Esophagus muscularis mucosa (tissue), 4 donors: Measurements from ENCODE around the gene NDUFS8. TPM values are rescaled to one million over a fixed set of nuclear protein-coding genes. Genes with fewer than 3 reads are reported as not detected.

Source experiments
- DNase-seq: peaks from one replicate; pipeline ENCODE4 v3.0.0-alpha.2; 2017; ENCODE audit errors: extremely low spot score
- H3K27ac ChIP-seq, 4 donors: fragments of 200-600 bp; sonication (generic); replicated peaks in 1 of 4; 1 replicate in 3 of 4; 2 replicates in 1 of 4; pipeline ENCODE4 v1.5.1; 2016 to 2019; ENCODE audit warnings: mild to moderate bottlenecking in 1 of 4
- H3K27me3 ChIP-seq, 4 donors: fragments of 200-600 bp; sonication (generic); one replicate each; pipeline versions ENCODE4 v1.5.1 to v1.6.0; 2016 to 2019
- H3K36me3 ChIP-seq, 4 donors: fragments of 200-600 bp; sonication (generic); one replicate each; pipeline ENCODE4 v1.5.1; 2016 to 2019
- H3K4me1 ChIP-seq, 4 donors: fragments of 200-600 bp; sonication (generic); one replicate each; pipeline ENCODE4 v1.5.1; 2016 to 2019
- H3K4me3 ChIP-seq, 4 donors: fragments of 200-600 bp; sonication (generic); 1 replicate in 2 of 4; 2 replicates in 2 of 4; pipeline ENCODE4 v1.5.1; 2016 to 2019; ENCODE audit warnings: mild to moderate bottlenecking in 4 of 4, moderate library complexity in 1 of 4
- H3K9me3 ChIP-seq, 4 donors: fragments of 200-600 bp; sonication (generic); 1 replicate in 3 of 4; 2 replicates in 1 of 4; pipeline ENCODE4 v1.5.1; 2016 to 2019
- EP300 ChIP-seq: sonication (generic); formaldehyde crosslinking; IDR thresholded peaks from one replicate; pipeline ENCODE4 v1.6.1; 2017; ENCODE audit warnings: antibody characterized with exemption
- POLR2A ChIP-seq: fragments of 450-650 bp; IDR thresholded peaks from one replicate; pipeline ENCODE4 v1.6.1; 2017; ENCODE audit warnings: antibody characterized with exemption, moderate library complexity, mild to moderate bottlenecking, low read depth
- POLR2AphosphoS5 ChIP-seq, 2 donors: sonication (generic); formaldehyde crosslinking; IDR thresholded peaks; one replicate each; pipeline ENCODE4 v1.6.1; 2017; ENCODE audit warnings: antibody characterized with exemption in 2 of 2
- WGBS: methylation state at CpG from one replicate; pipeline ENCODE4 v1.1.5; 2018; 5-methylcytosine and 5-hydroxymethylcytosine counted together
- intact Hi-C: fragments of 100-400 bp; cut with DNase I; formaldehyde crosslinking; loops from one replicate; pipeline ENCODE4 v1.15.1; 2023
- total RNA-seq, 4 donors: library from RNA; depleted of rRNA; stranded (reverse); fragments of >200 nt; gene quantifications; one replicate each; pipeline versions ENCODE4 v1.1.0 to v1.2.1, GENCODE V29; 2016
- TF ChIP-seq, protein P1 (sequence below), 3 experiments: fragments of 200-600 bp in 2 of 3; fragments of 450-650 bp in 1 of 3; sonication (generic) in 2 of 3; IDR thresholded peaks; one replicate each; pipeline ENCODE4 v1.5.1; 2017 to 2019; ENCODE audit warnings: antibody characterized with exemption in 3 of 3, mild to moderate bottlenecking in 2 of 3, moderate library complexity in 1 of 3

NDUFS8 gene
- total RNA-seq, 4 donors from 2014 or later: 178 to 271 (median 198) TPM

DNA sequence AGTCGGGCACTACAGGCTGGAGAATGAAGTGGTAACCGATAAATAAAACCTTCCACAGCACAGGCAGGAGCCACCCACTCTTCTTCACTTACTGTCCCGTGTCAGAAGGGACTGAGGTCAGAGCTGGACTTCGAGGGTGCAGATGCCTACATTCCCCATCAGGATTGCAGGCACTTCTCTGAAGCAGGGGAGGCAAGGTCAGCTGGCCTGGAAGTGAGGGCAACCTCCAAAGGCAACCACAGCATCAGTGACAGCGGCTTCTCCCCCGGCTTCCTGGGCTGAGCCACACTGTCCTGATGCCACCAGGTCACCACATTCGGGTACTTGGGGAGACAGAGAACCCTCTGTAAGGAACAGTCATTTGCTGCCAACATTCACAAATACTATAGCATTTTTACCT is 31.0 kb downstream of the NDUFS8 start:
- no peak overlapping the region for H3K27ac ChIP-seq
- no peak overlapping the region for H3K4me3 ChIP-seq
- H3K9me3 ChIP-seq: no peaks in the 10 kb centered on the region
- peaks cover 35 to 88% (median 69%) of the 10 kb centered on the region in 4 donors for H3K36me3 ChIP-seq
- intact Hi-C loops: no loop called here
- 92% methylated on average over 7 of the region's 7 CpGs for WGBS
- DNase-seq: no peak
- TF ChIP-seq EP300 (no peak), POLR2A (no peak), POLR2AphosphoS5 (IDR thresholded peaks at IDR 0.05) (no peak)
- TF ChIP-seq, protein P1, sequence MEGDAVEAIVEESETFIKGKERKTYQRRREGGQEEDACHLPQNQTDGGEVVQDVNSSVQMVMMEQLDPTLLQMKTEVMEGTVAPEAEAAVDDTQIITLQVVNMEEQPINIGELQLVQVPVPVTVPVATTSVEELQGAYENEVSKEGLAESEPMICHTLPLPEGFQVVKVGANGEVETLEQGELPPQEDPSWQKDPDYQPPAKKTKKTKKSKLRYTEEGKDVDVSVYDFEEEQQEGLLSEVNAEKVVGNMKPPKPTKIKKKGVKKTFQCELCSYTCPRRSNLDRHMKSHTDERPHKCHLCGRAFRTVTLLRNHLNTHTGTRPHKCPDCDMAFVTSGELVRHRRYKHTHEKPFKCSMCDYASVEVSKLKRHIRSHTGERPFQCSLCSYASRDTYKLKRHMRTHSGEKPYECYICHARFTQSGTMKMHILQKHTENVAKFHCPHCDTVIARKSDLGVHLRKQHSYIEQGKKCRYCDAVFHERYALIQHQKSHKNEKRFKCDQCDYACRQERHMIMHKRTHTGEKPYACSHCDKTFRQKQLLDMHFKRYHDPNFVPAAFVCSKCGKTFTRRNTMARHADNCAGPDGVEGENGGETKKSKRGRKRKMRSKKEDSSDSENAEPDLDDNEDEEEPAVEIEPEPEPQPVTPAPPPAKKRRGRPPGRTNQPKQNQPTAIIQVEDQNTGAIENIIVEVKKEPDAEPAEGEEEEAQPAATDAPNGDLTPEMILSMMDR (IDR thresholded peaks at IDR 0.05): no peak
- H3K4me1 ChIP-seq: no peaks in the 10 kb centered on the region
- H3K27me3 ChIP-seq: no peaks in the 10 kb centered on the region

DNA sequence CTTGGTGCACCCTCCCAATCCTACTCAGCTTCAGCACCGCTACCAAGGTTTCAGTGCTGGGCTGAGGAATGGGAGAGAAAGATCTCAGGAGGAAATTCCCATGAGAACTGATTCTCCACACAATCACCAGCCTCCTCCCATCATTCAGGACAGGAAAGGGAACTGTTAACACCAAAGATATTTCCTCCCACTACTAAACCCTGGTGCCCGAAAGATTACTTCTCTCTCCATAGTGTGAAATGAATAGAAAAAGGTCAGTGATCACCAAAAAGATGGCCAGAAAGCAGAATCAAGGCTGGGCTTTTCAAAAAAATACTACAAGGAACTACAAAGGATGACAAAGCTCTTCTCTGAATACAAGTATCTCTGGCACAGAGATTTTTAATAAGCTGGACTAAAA is 34.4 kb downstream of the NDUFS8 start:
- Histone ChIP-seq H3K4me3 (no peak overlapping the region), H3K27me3 (no peaks in the 10 kb centered on the region), H3K27ac (no peak overlapping the region), H3K4me1 (no peaks in the 10 kb centered on the region), H3K36me3 (peaks cover 57 to 97% (median 91%) of the 10 kb centered on the region in 4 donors), H3K9me3 (no peaks in the 10 kb centered on the region)
- TF ChIP-seq, protein P1 (IDR thresholded peaks at IDR 0.05): no peak
- no peak for TF ChIP-seq EP300
- no peak for TF ChIP-seq POLR2AphosphoS5 (IDR thresholded peaks at IDR 0.05)
- TF ChIP-seq POLR2A: no peak
- 82% methylated on average over 2 of the region's 2 CpGs for WGBS
- intact Hi-C loops: no loop called here
- no peak for DNase-seq

DNA sequence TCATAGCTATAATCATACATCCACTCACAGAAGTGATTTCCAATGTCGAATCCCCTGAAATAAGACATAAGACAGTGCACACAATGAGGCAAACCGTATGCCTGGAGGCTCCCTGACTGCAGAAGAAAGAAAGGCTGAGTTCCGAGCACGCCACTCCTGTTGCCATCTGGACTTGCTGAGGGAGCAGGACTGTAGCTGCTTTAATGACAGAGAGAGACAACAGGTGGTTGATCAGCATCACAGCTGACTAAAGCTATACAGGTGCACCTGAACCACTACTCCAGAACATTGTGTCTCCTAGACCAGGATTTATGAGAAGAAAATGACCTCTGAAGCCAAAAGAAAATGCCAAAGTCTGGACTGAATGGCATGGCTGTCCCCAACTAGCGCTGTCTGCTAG is 35.4 kb downstream of the NDUFS8 start:
- 90% methylated on average over 5 of the region's 5 CpGs for WGBS
- no peaks in the 10 kb centered on the region for H3K4me1 ChIP-seq

DNA sequence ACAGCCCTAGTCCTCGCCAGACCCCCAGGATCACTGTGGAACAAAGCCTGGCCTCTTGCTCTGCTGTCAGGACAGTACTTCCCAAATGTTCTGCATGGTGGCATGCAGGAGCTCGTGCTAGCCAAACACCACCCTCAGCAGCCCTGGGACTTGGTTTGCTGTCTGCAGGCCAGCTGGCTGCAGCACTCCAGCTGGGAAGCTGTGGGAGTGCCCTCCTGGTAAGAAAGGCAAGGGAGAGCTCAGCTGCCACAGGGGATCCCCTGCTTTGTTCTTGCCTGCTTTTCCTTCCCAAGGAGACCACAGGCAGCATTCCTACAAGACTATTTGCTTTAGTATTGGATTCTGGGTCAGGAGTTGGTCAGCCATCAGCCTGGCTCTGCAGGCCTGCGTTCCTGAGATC is 36.3 kb downstream of the NDUFS8 start:
- no peak overlapping the region for H3K4me3 ChIP-seq
- TF ChIP-seq, protein P1 (IDR thresholded peaks at IDR 0.05): no peak
- TF ChIP-seq EP300: no peak
- WGBS: 82% methylated on average over 2 of the region's 3 CpGs
- no peaks in the 10 kb centered on the region for H3K27me3 ChIP-seq
- H3K27ac ChIP-seq: no peak overlapping the region
- H3K4me1 ChIP-seq: no peaks in the 10 kb centered on the region
- DNase-seq: no peak
- peaks cover 57 to 99% (median 96%) of the 10 kb centered on the region in 4 donors for H3K36me3 ChIP-seq
- no peaks in the 10 kb centered on the region for H3K9me3 ChIP-seq
- intact Hi-C loops: no loop called here

More for the DNA sequence above, 35.4 kb downstream of the NDUFS8 start:
- Histone ChIP-seq H3K4me3 (no peak overlapping the region), H3K27me3 (no peaks in the 10 kb centered on the region), H3K9me3 (no peaks in the 10 kb centered on the region), H3K36me3 (peaks cover 63 to 98% (median 95%) of the 10 kb centered on the region in 4 donors), H3K27ac (no peak overlapping the region)
- DNase-seq: no peak
- intact Hi-C loops: no loop called here
- TF ChIP-seq POLR2AphosphoS5 (IDR thresholded peaks at IDR 0.05) (no peak), POLR2A (no peak), EP300 (no peak)
- TF ChIP-seq, protein P1 (IDR thresholded peaks at IDR 0.05): no peak

DNA sequence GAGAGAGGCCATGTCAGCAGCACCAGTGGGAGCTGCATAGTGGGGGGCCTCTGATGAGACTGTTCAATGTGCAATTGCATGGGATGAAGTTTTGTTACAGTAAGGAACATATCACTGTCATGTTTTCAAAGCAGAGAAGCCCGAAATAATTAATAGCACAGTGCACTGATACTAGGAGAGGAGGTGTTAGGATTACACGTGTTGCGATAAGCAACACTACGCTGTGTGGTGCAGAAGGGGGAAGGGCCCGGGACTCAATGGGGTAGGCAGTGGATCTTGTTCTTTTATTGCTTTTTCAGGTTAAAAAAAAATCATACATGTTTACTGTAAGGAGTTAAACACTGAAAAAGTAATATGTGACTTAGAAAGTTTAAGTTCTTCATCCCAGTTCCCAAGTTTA is 37.5 kb downstream of the NDUFS8 start:
- intact Hi-C loops: no loop called here
- Histone ChIP-seq H3K27me3 (no peaks in the 10 kb centered on the region), H3K36me3 (peaks cover 55 to 99% (median 92%) of the 10 kb centered on the region in 4 donors), H3K4me1 (no peaks in the 10 kb centered on the region), H3K4me3 (no peak overlapping the region), H3K9me3 (no peaks in the 10 kb centered on the region), H3K27ac (no peak overlapping the region)
- 92% methylated on average over 5 of the region's 5 CpGs for WGBS
- TF ChIP-seq, protein P1 (IDR thresholded peaks at IDR 0.05): no peak
- TF ChIP-seq EP300: no peak
- TF ChIP-seq POLR2A: no peak
- no peak for TF ChIP-seq POLR2AphosphoS5 (IDR thresholded peaks at IDR 0.05)
- DNase-seq: no peak
